Stimulated activated CD4-positive, alpha-beta T cell treated with anti-CD3 and anti-CD28 coated beads, Interleukin-2, amount 100 ng/mL, for 24 hours (primary cell): ENCODE data around the gene ERICH4.
"Not testable (repeated sequence)": the region's sequence is repeated elsewhere in the genome, so short reads cannot be mapped to it uniquely, and the experiment has no call there.

Source experiments
- DNase-seq, 2 donors: peaks; one replicate each; pipeline ENCODE4 v3.0.0-alpha.2; 2020

Gene ERICH4

GRCh38 chr19:41436674-41436951 is 6.3 kb upstream of the ERICH4 start:
- no peak for DNase-seq

- no peak for DNase-seq
Observed at GRCh38 chr19:41437944-41438574, 4.9 kb upstream of the ERICH4 start.

GRCh38 chr19:41439441-41440222 is 3.3 kb upstream of the ERICH4 start, which contains the start of gene DMAC2:
Gene DMAC2, minus strand, starts transcription at chr19:41439912. Its CDS starts 13 bp downstream, at chr19:41439899.
- DNase-seq, result peak; percentile 96 to 97

- DNase-seq, result no peak
Observed at GRCh38 chr19:41441321-41441945, 1.5 kb upstream of the ERICH4 start.

- DNase-seq, result no peak
Observed at GRCh38 chr19:41443813-41444455, 978 bp downstream of the ERICH4 start.

- DNase-seq, result no peak
Observed at GRCh38 chr19:41445575-41445974, 2.6 kb downstream of the ERICH4 start.

- no peak for DNase-seq
Observed at GRCh38 chr19:41447732-41448332, 4.9 kb downstream of the ERICH4 start.

GRCh38 chr19:41449079-41449864 is 6.3 kb downstream of the ERICH4 start:
- peak; percentile 78 to 82 for DNase-seq

GRCh38 chr19:41449865-41450178 is 6.9 kb downstream of the ERICH4 start:
- DNase-seq, result no peak

- no peak for DNase-seq
Observed at GRCh38 chr19:41452584-41453275, 9.8 kb downstream of the ERICH4 start.

- no peak for DNase-seq
Observed at GRCh38 chr19:41455936-41456335, 13.0 kb downstream of the ERICH4 start.

- no peak for DNase-seq
Observed at GRCh38 chr19:41456342-41456918, 13.5 kb downstream of the ERICH4 start.

- no peak for DNase-seq
Observed at GRCh38 chr19:41457241-41457640, 14.3 kb downstream of the ERICH4 start.

- no peak for DNase-seq
Observed at GRCh38 chr19:41462497-41462896, 19.5 kb downstream of the ERICH4 start.

- DNase-seq, result not testable (repeated sequence)
Observed at GRCh38 chr19:41463257-41464256, 20.6 kb downstream of the ERICH4 start.

- DNase-seq, result no peak
Observed at GRCh38 chr19:41476583-41476982, 33.6 kb downstream of the ERICH4 start.

GRCh38 chr19:41478171-41478570 is 35.2 kb downstream of the ERICH4 start:
- DNase-seq, result no peak

- no peak for DNase-seq
Observed at GRCh38 chr19:41478875-41479756, 36.2 kb downstream of the ERICH4 start.

GRCh38 chr19:41479757-41480191 is 36.8 kb downstream of the ERICH4 start:
- DNase-seq, result no peak
